GM19351 (cell line): Measurements from ENCODE around the gene CPNE4.
A peak's percentile ranks its signal among the peaks of the same experiment; 100 is the strongest.
"Not testable (repeated sequence)": the region's sequence is repeated elsewhere in the genome, so short reads cannot be mapped to it uniquely, and the experiment has no call there.

Experiments used
- ATAC-seq: cut with Tn5 transposase; IDR thresholded peaks from one replicate; pipeline ENCODE4 v1.9.1; 2021; ENCODE audit warnings: mild to moderate bottlenecking, moderate library complexity; ENCODE audit not compliant: unreplicated experiment

The CPNE4 gene

DNA sequence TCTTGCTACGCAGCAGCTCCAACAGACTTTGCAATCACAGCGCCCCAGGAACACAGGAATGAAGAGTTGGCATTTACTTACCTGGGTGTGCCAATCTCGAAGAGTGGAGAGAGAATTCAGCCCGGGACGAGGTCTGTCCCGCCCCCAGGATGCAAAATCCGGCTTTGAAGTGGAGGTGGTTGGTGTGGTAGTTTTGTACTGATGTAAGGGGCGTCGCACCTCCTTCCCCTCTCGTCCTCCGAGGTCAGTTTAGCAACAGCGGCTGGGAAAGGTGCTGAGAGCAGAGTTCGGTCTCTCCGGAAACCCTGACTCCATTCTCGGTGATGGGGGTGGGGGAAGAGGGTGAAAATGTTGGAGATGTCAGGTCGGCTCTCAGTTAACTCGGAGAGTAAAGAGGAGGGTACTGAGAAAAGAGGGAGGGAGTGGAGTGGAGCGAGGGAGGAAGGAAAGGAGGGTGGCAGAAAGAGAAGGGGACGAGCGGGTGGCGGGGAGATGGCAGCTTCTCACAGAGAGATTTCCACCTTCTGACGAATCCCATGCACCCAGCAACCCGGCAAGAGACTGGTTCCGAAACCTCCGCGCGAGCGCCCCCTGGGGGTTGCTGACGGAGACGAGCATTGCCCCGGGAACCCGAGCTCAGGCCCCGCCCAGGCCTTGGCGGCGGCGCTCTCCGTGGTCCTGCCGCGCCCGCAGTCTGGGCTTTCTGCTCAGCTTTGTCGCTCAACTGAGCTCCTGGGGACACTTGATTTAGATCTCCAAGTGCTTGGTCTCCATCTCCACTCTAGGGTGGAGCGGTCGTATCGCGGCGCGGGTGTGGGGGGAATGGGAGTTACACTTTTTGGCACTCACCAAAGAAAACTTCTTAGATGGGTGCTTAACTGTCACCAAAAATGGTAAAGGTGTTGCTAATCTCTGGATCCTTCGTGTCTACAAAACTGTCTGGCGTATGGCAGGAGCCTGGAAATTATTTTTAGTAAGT, at the start of gene CPNE4:
CPNE4 (minus strand) TSS at position 529 of the 979 bp plus-strand sequence.
- peak; percentile 98 for ATAC-seq

DNA sequence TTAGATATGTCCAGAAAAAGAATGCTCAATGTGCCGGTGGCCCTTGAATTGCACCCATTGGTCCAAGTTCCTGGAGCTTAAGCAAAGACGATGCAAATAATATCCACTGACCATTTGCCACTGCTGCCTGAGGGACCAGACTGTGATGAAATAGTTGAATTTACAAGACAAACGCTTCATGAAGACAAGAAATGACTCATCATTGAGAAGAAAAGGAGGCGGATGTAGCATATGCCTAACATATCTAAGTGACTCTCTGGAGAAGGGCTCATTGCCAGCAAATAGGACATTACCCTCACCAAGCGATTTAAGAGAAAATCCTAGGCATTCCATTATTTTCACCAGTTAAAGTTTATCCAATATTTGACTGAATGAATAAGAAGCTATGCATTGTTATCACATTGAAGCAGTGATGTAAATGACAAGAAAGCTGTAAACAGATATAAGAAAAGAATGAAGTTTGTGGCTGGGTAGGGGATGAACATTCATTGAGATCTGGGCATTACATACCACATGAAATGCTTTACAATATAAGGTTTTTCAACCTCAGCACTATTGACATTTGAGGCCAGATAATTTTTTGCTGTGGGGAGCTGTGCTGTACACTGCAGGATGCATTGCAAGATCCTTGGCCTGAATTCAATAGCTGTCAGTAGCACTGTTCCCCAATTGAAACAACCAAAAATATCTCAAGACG, 48.9 kb upstream of the CPNE4 start:
- ATAC-seq: no peak

DNA sequence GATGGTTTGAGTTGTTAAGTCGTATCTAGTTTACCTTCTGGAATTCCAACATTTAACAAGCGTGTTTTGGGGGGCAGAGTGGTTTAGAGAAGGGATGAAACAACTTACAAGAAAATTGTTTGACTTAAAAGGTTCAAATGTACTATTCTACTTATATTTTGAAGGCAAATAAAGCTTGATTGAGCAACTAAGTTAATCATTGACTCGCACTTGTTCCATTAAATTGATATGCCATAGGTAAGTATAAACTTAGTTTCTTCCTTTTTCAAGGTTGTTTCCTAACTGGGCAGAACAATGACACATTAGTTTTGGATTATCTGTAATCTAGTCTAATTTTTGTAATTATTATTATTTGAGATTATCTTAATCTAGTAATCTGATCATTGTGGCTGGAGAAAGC, 48.3 kb upstream of the CPNE4 start:
- no peak for ATAC-seq

DNA sequence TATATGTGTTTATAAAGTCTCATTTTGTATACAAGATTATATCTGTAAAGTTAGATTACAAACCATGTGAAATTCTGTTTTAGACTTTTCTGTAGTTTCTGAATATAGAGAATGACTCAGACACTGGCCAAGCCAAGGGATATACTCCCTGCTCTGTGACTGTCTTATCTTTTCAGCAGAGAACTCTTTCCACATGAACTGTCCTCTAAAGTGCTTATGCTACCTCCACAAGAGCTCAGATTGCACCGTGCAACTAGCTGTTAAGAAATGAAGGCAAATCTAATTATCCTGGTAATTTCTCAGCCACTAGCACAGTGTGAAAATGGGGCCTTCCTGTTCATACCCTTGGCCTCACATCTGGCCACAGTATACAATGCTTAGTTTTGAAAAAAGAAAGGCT, 44.3 kb upstream of the CPNE4 start:
- ATAC-seq: no peak

DNA sequence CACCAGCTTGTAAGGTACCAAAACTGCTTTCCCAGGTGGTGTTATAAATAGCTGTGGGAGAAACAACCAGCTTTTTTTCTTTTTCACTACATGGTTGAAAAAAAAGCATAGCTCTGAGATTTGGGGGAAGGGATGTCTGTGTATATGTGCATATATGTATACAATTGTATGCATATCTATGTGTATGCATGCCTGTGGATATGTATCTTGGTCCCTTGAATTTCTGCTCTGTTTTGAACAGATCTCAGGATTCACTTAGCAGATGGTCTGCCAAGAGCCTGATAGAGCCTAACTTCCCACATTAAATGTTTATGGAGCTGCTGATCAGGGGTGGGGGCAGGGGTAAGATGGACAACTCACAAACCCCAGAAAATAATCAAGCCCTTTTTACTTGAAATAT, 39.0 kb upstream of the CPNE4 start:
- no peak for ATAC-seq

DNA sequence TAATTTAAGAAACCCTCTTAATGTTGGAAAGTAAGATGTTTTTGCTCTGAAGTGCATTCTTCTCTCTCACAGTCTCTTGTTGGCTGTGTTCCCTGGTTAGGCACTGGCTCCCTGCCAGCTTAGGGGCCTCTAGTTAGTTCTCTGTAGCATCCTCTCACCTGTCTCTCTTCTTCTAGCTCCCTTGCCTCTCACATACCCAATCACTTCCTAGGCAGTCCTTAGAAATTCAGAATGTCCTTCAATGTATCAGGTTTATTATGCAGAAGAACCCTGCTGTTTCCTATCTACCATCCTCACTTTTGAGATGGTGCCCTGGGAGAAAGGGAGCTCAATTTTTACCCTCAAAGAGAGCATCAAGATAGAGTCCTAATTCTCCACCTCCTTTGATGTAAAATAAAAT, 36.2 kb upstream of the CPNE4 start:
- no peak for ATAC-seq

DNA sequence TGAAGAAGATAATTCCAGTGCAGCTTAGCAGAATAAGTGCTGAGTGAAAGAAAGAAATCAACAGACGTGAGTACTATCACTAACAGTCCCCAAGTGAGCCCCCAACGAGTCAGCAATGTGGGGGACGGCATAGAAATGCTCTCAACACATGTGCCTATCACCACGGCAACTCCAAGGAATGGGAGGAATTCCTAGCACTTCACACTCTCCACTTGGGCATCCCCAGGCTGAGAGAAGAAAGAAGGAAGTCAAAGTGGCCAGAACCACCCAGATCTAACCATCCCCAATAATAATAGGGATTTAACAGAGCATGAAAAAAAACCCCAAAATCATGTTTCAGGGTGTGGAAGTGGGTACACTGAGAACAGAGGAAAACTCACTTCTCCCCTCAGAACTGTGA, 29.3 kb upstream of the CPNE4 start:
- no peak for ATAC-seq

DNA sequence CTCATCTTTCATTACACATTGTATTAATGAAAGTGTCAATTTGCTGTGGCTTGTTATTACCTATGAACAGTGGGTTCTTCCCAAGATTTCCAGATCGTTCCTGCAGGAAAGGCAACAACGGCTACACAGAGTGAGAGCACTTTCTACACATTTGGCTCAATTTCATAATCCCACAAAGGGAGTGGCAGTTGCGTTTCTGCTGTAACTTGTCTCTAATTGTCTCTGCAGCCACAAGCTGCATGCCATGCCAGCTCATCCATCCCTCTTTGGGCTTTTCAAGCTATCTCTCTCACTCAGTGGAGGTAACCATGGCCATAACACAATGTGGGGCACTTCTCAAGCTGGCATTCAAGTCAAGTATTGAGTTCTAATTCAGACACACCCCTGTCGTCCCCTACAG, 27.7 kb upstream of the CPNE4 start:
- no peak for ATAC-seq

DNA sequence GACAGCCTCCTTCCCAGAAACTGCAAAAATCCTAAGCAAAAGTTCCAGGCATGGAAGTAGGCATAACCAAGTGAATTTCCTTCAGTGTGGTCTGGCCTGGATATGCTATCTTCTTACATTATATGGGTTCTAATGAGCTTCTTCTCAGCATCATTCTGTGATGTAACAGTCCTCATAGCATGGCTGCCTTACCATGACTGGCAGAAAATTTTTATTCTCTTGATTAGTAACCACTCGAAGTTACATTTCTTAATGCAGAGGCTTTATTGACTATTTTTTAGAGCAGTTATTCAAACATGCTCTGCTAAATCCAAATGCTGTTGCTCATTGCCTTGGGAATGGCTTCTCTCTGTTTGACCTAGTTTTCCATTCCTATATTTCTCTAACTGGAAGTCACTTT, 21.1 kb upstream of the CPNE4 start:
- no peak for ATAC-seq

DNA sequence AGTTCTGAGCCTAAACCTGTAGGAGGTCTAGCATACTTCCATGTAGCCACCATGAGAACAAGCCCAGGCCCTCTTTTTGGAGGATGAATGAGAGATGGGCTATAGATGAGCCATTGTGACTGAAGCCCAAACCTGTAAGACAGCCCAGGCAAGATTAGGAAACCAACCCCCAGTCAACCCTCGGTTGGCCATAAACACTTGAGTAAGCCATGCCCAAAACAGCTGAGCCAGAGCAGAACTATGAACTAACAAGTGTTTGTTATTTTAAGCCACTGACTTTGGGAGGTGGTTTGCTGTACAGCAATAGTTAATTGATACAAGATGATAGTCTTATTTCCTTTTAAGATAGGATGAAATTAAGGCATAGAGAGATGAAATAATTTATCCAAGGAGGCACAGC, 12.4 kb upstream of the CPNE4 start:
- ATAC-seq: no peak

DNA sequence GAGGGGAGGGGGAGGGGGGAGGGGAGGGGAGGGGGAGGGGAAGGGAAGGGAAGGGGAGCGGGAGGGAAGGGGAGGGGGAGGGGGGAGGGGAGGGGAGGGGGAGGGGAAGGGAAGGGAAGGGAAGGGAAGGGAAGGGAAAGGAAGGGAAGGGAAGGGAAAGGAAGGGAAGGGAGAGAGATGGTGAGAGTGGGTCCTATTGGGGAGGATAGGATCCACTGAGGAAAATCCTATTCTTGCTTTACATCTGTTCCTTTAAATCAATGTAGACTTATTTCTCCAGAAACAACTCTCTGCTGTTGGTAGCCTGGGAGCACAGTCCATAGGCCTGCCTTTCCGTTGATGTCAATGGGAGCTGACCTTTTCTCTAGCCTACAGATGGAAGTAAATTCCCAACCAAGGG, 10.1 kb upstream of the CPNE4 start:
- not testable (repeated sequence) for ATAC-seq

DNA sequence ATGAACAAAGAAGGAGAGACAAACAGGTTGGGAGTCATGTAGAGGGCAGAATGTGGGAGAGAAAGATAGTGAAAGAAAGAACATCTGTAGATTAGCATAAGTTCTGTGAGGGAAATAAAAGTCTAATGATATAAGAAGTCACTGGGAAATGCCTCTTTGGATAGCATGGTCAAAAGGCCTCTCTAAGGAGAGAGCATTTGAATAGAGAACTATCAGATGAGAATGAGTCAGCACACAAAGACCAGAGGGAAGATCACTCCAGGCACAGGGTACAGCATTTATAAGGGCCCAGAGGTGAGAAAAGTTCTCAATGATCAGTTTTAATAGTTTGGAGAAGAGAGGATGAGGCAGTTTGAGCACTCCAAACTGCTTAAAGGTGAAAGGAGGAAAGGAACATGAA, 7.9 kb upstream of the CPNE4 start:
- no peak for ATAC-seq

DNA sequence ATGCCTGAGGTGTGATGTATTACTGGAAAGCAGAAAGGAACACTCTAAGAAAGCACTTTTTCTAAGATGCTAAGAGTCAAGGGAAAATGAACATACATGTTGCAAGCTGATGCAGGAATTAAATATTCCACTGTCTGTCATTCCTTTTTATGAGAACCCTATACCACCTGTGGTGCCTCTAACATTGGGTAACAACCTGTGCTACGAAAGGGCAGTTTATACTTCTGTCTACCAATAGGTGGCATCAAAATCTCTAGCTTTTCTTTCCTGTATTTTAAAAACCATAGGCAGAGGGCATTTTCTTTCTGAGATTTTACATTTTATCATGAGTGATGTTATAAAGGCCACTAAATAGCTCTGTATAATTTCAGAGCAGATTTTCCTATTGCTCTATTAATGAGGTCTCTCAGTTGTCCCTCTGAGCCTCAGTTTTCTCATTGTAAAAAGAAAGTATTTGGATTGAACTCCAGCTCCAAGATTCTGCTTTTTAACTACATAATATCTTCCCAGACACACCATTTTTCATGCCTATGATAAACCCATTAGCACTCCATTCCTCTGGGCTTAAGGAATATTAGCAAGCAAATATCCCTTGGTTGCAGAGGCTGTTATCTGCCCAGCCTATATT, 3.5 kb upstream of the CPNE4 start:
- ATAC-seq: no peak

DNA sequence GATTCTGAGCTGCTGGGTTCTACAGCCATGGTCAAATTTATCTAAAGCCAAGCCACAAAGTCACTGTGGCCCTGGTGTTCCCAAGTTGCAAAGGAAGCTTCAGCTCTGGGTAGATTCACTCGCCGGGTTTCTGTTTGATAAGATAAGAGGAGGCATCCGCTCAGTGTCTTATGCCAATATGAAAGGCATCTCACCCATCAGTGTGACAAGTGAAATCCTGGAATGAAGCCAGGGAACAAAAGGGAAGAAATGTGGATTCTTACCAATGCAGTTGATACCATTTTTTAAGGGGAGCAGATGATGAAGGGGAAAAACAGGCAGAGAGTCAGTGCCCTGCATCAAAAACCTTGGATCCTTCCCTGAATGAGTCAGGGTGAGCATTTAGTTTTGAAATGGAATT, 2.8 kb upstream of the CPNE4 start:
- no peak for ATAC-seq

DNA sequence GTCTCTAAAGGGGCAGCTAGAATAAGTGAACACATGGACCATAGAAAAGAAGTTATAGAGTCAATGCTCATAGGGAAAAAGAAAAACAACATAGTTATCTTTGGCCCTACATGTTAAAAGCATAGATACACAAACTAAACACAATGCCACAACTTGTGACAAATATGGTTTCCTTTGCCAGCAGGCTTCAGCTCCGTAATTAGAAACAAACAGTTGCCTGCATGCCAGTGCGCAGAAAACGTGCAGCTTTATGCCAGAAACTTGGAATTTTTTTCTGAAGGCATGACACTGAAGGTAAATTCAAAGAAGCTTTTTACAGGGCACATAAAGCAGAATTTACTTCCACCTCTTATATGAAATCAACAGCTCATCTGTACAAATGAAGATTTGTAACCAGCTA, 2.2 kb upstream of the CPNE4 start:
- ATAC-seq: no peak

DNA sequence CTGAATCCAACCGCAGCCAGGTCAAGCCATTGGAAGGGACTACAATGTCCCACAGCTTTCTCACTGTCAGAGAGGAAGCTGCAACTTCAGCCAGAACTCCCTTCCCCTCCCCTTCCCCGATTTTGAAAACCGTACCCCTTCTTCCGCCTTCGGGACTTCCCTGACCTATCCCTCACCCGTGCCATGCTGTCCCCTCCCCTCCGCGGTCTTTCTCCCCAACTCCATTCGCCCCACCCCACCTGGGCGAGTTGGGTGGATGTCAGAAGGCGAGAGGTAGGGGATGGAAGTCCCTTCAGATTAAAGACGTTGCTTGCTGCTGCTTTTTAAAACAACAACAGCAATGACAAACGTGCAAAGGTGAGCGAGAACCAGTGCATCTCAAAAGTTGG, 723 bp downstream of the CPNE4 start:
- ATAC-seq: no peak

DNA sequence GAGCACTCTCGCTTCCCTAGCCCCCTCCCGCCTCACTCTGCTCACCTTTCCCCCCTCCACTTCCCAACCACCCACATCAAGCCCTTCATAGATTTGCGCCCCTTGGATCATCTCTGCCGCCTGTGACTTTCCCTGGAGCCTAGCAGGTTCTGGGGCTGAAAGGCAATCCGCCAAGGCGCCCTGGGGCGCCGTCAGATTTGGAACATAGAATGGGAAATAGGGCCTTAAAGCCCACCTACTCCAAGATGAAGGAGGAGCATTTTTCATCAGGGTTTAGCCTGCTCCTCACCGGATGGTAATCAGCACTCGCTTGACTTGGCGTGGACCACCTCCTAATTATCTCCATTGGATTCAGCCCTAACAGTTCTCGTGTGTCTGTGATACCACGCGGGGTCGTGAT, 1.3 kb downstream of the CPNE4 start:
- no peak for ATAC-seq

DNA sequence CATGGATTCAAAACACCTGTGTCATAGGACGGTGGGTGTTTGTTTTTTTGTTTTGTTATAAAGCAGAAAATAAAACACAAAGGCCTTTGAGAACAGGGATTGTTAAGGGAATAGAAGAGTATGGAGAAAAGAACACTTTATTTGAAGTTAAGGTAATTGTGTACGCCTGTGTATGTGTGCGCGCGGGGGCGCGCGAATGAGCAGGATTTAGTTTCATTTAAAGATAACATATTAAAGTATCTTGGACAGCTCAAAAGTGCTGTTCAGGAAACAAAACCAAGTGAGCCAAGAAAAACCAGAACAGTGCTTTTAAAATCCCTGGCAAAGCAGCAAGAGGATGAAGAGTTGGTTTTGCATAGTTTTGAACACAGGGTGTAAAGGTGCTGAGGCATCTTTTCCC, 1.9 kb downstream of the CPNE4 start:
- no peak for ATAC-seq

DNA sequence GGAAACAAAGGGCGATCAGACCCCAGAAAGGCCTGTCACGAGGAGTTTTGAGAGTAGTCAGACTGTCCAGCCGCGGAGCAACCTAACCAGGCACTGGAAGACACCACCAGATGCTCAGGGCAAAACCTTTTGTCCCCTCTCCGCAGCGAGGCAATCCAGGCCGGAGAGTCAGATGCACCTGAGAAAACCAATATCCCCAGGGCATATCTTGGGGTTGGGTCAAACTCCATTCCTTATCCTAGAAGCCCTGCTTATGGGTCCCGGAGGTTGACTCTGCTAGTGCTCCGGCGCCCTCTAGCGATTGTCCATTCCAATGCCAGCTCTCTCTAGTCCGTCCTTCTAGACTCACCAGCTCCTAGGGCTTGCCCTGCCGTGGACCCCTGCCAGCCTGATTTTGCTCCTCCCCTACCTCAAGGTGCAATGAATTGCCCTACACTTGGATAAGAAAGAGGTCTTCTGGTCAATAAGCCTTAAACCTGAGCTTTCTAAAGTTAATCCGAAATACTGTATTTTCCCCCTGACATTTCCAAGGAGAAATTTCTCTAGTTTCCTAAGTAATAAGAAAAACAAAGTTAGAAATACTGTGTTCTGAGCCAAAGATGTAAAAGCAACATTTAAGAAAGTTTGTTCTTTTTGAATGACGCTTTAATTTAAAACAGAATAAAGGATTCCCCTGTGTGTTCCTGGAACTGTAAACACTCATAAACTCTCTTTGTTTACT, 5.5 kb downstream of the CPNE4 start:
- peak; percentile 86 for ATAC-seq

DNA sequence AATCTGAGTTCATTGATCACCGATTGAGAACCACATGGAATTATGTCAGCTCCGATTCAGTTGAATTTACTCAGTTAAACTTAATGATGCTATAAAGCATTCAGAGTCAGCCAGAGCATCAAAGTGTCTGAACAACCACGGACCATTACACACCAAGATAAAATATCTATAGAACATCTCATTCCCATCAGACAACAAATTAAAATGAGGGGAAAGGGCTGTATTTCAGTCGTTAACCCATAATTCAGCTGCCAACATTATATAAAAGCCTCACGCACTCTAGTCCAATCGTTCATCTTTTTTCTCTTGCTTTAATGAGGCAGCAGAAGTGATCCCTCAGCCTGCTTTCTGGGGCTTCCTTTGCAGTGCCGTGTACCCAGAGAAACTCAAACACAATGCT, 11.9 kb downstream of the CPNE4 start:
- ATAC-seq: no peak

DNA sequence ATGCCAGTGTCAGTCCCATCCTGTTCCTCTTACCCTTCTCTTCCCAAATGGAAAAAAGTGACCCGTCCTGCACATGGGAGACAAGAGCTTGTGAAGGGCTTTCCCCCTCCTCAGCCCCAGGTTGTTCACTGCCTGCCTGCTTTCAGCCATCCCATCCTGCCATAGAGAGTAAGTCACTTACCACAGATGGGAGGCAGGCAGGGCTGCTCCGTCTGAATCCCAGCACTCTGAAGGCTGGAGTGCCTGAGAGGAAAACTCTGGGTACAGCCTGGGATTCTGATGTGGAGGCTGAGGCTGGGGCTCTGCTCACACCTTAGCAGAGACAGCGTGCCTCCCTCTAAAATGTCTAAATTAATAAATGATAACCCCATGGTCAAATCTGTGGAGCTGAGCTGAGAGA, 14.8 kb downstream of the CPNE4 start:
- ATAC-seq: no peak
